ENCODE measurements around the gene RXRG. TPM values are rescaled to one million over a fixed set of nuclear protein-coding genes. Genes with fewer than 3 reads are reported as not detected.
A peak's percentile ranks its signal among the peaks of the same experiment; 100 is the strongest.

RXRG gene
- total and polyA plus RNA-seq, 2 of the 8 experiments (the other 6 are each of a cell fraction or from before 2014, with no cell fraction given), result not detected

DNA sequence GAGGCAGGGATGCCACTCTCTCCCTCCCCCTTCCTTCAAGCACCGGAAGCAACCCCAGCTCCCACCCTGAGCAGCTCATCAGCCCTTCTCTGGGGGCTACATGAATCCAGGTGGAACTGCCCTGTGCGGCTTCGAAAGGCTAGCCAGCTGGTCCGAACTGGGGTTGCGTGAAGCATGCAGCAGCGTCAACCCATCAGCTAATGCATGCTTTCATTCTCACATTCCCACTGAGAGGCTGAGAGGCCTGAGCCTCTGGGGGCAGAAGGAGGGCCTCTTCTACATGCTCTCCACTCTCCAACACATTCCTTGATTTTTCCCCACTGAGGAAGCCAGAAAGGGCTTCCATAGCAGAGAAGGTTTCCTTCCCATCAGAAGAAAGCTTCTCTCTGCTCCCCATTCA lies 5.6 kb downstream of the RXRG start:
- Histone ChIP-seq H2BK5ac (ENCODE audit: low read depth, low read length) (no peak overlapping the region), H3K9ac (replicated peaks in 1 of 4; ENCODE audit: extremely low read depth in 1 of 4, low read depth in 3 of 4, low read length in 3 of 4) (no peak overlapping the region), H3K18ac (ENCODE audit: extremely low read depth, low read length) (peak overlapping the region; percentile 60), H3K23me2 (ENCODE audit: low read depth, low read length) (no peaks in the 10 kb centered on the region), H3K79me1 (ENCODE audit: low read depth, low read length) (no peaks in the 10 kb centered on the region), H2AK5ac (ENCODE audit: low read depth, low read length) (no peak overlapping the region), H2BK12ac (ENCODE audit: low read depth, low read length) (no peak overlapping the region), H3K4me2 (ENCODE audit: insufficient read depth in 1 of 2, low read depth in 2 of 2, low read length in 2 of 2) (peak overlapping the region in 1 of 2 experiments; percentile 10; a peak in 1 of 4 replicates), H2BK20ac (ENCODE audit: low read length) (no peak overlapping the region), H4K91ac (replicated peaks; ENCODE audit: insufficient read length, low read length) (no peak overlapping the region), H3K4me3 (ENCODE audit: extremely low read depth in 1 of 4, insufficient read depth in 2 of 4, low read depth in 3 of 4, low read length in 4 of 4) (no peak overlapping the region), H3K23ac (ENCODE audit: insufficient read length) (no peak overlapping the region), H2BK15ac (ENCODE audit: low read length) (no peak overlapping the region), H3K36me3 (ENCODE audit: control insufficient read depth in 2 of 4, insufficient read depth in 4 of 4, low read length in 3 of 4) (no peaks in the 10 kb centered on the region), H4K20me1 (replicated peaks in 1 of 2; ENCODE audit: control insufficient read depth in 1 of 2, insufficient read depth in 2 of 2, low read length in 2 of 2) (peaks cover 0 to under 1% of the 10 kb centered on the region in 2 experiments), H3K56ac (replicated peaks; ENCODE audit: insufficient read length, low read depth, low read length) (no peak overlapping the region), H3K4me1 (replicated peaks in 1 of 4; ENCODE audit: control insufficient read depth in 3 of 4, insufficient read depth in 4 of 4, low read length in 3 of 4) (peaks cover 7 to 10% (median 8%) of the 10 kb centered on the region in 4 experiments), H2BK120ac (replicated peaks; ENCODE audit: low read depth, low read length) (no peak overlapping the region), H3K27ac (ENCODE audit: low read depth, low read length) (no peak overlapping the region), H3K27me3 (replicated peaks in 1 of 4; ENCODE audit: control insufficient read depth in 3 of 4, extremely low read depth in 1 of 4, insufficient read depth in 3 of 4, low read length in 3 of 4) (peaks cover 14 to 33% (median 27%) of the 10 kb centered on the region in 4 experiments), H4K8ac (ENCODE audit: extremely low read depth, insufficient read depth, low read length) (no peak overlapping the region), H2AFZ (ENCODE audit: low read length) (0 out of 2 replicates have a peak overlapping the region, but pooled peaks have one; percentile 35), H3K79me2 (ENCODE audit: control insufficient read depth in 1 of 2, insufficient read depth in 2 of 2, low read length in 2 of 2) (no peaks in the 10 kb centered on the region), H4K5ac (ENCODE audit: insufficient read length, low read depth, low read length) (no peak overlapping the region), H3K4ac (replicated peaks; ENCODE audit: insufficient read length, low read depth, low read length) (no peak overlapping the region), H3K9me3 (ENCODE audit: insufficient read depth in 2 of 2, low read depth in 1 of 2, low read length in 1 of 2) (no peaks in the 10 kb centered on the region), H3K14ac (ENCODE audit: insufficient read length) (no peak overlapping the region)
- 50% methylated on average over 6 of the region's 6 CpGs; no CpG with 5 or more reads in 1 of the 2 experiments for WGBS, 2 experiments (ENCODE audit: extremely low coverage in 1 of 2, insufficient coverage in 1 of 2, insufficient read length in 1 of 2, insufficient replicate concordance in 2 of 2, low coverage in 1 of 2, low lambda C conversion rate in 2 of 2, missing lambda C conversion rate in 1 of 2)
- DNase-seq (ENCODE audit: low read depth in 1 of 2, low spot score in 2 of 2) (peak in 1 of 2 experiments; percentile 46), FAIRE-seq (no peak)
- ChIA-PET POLR2A (ENCODE audit: partially characterized antibody) (no interaction called here), CTCF (ENCODE audit: partially characterized antibody) (interaction anchor here (0.7 to 1.4 kb wide), 6 partner anchors 9 to 629 kb away, joined by 3 to 5 read pairs (median 3); no protein-coding TSS in a partner anchor)
- TF ChIP-seq, protein P1, sequence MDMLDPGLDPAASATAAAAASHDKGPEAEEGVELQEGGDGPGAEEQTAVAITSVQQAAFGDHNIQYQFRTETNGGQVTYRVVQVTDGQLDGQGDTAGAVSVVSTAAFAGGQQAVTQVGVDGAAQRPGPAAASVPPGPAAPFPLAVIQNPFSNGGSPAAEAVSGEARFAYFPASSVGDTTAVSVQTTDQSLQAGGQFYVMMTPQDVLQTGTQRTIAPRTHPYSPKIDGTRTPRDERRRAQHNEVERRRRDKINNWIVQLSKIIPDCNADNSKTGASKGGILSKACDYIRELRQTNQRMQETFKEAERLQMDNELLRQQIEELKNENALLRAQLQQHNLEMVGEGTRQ (IDR thresholded peaks at IDR 0.05; ENCODE audit: low read length), result no peak
- TF ChIP-seq E2F6 (IDR thresholded peaks at IDR 0.05), result peak; percentile 57; the same call in 1 of the 2 replicates
- peak; percentile 83 for TF ChIP-seq MAX (IDR thresholded peaks at IDR 0.05)
